ENCODE results near the gene RRP15. TPM values are rescaled to one million over a fixed set of nuclear protein-coding genes. Genes with fewer than 3 reads are reported as not detected.

The RRP15 gene
- total and polyA plus RNA-seq, 11 donors, result 4.1 to 25.3 (median 17.6) TPM

DNA sequence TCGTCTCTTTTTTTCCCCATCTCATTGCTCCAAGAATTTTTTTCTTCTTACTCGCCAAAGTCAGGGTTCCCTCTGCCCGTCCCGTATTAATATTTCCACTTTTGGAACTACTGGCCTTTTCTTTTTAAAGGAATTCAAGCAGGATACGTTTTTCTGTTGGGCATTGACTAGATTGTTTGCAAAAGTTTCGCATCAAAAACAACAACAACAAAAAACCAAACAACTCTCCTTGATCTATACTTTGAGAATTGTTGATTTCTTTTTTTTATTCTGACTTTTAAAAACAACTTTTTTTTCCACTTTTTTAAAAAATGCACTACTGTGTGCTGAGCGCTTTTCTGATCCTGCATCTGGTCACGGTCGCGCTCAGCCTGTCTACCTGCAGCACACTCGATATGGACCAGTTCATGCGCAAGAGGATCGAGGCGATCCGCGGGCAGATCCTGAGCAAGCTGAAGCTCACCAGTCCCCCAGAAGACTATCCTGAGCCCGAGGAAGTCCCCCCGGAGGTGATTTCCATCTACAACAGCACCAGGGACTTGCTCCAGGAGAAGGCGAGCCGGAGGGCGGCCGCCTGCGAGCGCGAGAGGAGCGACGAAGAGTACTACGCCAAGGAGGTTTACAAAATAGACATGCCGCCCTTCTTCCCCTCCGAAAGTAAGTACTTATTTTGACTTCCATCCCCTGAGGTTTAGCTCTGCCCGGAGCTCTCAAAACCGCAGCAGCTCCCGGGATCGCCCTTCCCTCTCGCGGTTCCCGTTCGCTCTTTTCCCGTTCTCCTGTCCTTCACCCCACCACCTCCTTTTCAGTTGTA, 61.5 kb downstream of the RRP15 start:
- peak overlapping the region; percentile 56 to 87 (median 68) for H3K4me3 ChIP-seq
- intact Hi-C loops (cut with DNase I), result loop anchor here in 8 of 10 donors (5.0 to 10.0 kb wide), 11 partner anchors 116 to 1308 kb away; partner anchors contain the start of gene LYPLAL1 (in 4 of the 8)
- ATAC-seq (peak in 3 of 4 donors; percentile 8 to 19 (median 19)), DNase-seq (peak in 2 of 5 donors; percentile 38 to 70)
- 0 to 1% (median 0%) methylated on average over 39 of the region's 39 CpGs for WGBS, 4 donors
- H3K27me3 ChIP-seq, result peaks cover 0 to 5% (median 0%) of the 10 kb centered on the region in 9 donors
- H3K36me3 ChIP-seq, result no peaks in the 10 kb centered on the region
- no peaks in the 10 kb centered on the region for H3K9me3 ChIP-seq
- peak overlapping the region; percentile 42 to 91 (median 82) for H3K27ac ChIP-seq
- TF ChIP-seq, protein P1, sequence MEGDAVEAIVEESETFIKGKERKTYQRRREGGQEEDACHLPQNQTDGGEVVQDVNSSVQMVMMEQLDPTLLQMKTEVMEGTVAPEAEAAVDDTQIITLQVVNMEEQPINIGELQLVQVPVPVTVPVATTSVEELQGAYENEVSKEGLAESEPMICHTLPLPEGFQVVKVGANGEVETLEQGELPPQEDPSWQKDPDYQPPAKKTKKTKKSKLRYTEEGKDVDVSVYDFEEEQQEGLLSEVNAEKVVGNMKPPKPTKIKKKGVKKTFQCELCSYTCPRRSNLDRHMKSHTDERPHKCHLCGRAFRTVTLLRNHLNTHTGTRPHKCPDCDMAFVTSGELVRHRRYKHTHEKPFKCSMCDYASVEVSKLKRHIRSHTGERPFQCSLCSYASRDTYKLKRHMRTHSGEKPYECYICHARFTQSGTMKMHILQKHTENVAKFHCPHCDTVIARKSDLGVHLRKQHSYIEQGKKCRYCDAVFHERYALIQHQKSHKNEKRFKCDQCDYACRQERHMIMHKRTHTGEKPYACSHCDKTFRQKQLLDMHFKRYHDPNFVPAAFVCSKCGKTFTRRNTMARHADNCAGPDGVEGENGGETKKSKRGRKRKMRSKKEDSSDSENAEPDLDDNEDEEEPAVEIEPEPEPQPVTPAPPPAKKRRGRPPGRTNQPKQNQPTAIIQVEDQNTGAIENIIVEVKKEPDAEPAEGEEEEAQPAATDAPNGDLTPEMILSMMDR (IDR thresholded peaks at IDR 0.05), result no peak
- TF ChIP-seq POLR2A (IDR thresholded peaks at IDR 0.05), result no peak
- peaks cover 0 to 50% (median 14%) of the 10 kb centered on the region in 12 donors for H3K4me1 ChIP-seq

DNA sequence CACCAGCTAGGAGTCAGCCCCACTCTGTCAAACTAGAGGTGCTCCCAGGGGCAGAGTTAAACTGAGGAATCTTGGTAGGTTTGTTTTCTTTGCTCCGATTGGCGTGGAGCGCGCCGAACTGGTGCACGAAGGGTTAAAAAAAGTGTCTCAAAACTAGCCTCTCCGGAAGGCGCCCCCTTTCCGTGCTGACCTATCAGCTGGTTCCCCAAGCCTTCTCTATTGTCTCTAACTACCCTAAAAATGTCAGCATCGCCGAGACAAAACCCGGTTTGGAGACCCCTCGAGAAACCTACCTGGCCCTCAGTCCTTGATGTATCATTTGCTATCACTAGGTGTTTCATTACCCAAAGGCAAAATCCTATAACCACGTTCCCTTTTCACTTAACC, 62.2 kb downstream of the RRP15 start:
- peaks cover 0 to 56% (median 18%) of the 10 kb centered on the region in 12 donors for H3K4me1 ChIP-seq
- H3K27ac ChIP-seq, result peak overlapping the region; percentile 42 to 91 (median 82)
- WGBS, 4 donors, result 1 to 2% (median 1%) methylated on average over 14 of the region's 14 CpGs
- no peak for TF ChIP-seq POLR2A (IDR thresholded peaks at IDR 0.05)
- TF ChIP-seq, protein P1 (IDR thresholded peaks at IDR 0.05), result peak in 1 of 12 donors; percentile 10
- H3K9me3 ChIP-seq, result no peaks in the 10 kb centered on the region
- DNase-seq (no peak), ATAC-seq (peak in 1 of 4 donors; percentile 4)
- H3K36me3 ChIP-seq, result no peaks in the 10 kb centered on the region
- intact Hi-C loops (cut with DNase I), result loop anchor here in 8 of 10 donors (5.0 to 10.0 kb wide), 11 partner anchors 115 to 1307 kb away; partner anchors contain the start of gene LYPLAL1 (in 4 of the 8)
- peaks cover 0 to 5% (median 0%) of the 10 kb centered on the region in 9 donors for H3K27me3 ChIP-seq
- peak overlapping the region; percentile 56 to 87 (median 68) for H3K4me3 ChIP-seq

DNA sequence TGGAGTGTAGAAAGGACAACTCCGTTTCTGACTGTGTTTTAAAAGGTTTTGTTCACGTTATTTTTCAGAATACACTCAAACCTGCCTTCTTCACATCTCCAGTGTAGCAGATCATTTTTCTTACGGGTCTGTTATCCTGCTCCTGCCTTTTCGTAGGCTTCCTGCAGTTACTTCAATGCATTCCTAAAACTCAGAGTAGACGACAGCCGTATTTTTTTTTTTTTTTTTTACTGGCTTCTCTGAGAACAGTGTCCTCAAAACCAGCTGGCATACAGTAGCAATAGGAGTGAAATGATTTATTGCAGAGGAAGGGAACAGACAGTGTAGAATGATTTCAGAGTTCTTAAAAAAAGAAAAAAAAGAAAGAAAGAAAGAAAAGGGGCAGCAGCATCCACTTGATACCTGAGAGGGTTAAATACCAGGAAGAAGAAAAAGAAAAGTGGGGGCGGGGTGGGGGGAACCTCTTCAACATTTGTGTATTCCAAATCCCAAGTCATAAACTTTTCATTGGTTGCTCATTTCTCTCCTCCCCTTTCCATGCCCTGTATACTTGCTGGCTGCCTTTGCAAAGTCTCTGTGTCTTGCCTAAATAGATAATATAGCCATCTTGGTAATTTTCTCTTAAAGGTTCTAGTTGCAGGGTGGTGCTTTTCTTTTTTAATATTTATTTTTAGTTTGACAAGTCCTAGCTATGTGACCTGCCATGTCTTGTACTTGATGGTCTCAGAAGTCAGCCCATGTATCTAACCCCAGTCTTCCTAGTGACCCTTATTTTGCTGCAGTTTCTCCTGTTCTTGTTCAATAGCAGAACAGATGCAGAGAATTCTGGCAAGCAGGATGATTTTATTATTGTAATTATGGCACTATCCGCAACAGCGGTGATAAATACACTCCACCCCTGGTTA, 62.9 kb downstream of the RRP15 start:
- peaks cover 0 to 5% (median 0%) of the 10 kb centered on the region in 9 donors for H3K27me3 ChIP-seq
- H3K4me3 ChIP-seq, result peak overlapping the region in 11 of 12 donors; percentile 56 to 87 (median 69)
- no peaks in the 10 kb centered on the region for H3K9me3 ChIP-seq
- H3K4me1 ChIP-seq, result peaks cover 0 to 56% (median 19%) of the 10 kb centered on the region in 12 donors
- ATAC-seq, result peak in 1 of 4 donors; percentile 21
- 6 to 11% (median 8%) methylated on average over 9 of the region's 9 CpGs for WGBS, 4 donors
- intact Hi-C loops (cut with DNase I), result loop anchor here in 8 of 10 donors (5.0 to 10.0 kb wide), 11 partner anchors 114 to 1307 kb away; partner anchors contain the start of gene LYPLAL1 (in 4 of the 8)
- TF ChIP-seq, protein P1 (IDR thresholded peaks at IDR 0.05), result no peak
- no peaks in the 10 kb centered on the region for H3K36me3 ChIP-seq
- DNase-seq, result peak in 1 of 5 donors; percentile 34
- peak overlapping the region; percentile 42 to 91 (median 82) for H3K27ac ChIP-seq
